ENCODE data around the gene LRMDA.

DNA sequence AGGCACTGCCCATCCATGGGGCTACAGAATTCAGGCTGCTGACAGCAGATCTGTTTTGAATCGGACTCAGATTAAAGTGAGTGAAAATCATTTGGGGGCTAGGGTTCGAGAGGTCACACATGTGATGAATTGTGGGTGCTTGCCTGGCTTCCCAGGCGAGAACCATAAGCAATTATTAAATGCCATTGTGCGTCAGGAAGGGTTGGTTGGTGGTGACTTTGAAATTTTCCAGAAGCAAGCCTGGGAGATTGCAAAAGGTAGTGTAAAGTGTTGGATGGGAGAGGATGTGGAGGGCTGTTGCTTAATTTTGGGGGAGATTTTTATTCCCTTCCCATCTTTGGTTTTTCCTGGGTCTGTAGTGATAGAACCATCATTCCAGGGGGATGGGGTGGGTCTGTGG is 34.6 kb downstream of the LRMDA start:
- TF ChIP-seq, protein P1, sequence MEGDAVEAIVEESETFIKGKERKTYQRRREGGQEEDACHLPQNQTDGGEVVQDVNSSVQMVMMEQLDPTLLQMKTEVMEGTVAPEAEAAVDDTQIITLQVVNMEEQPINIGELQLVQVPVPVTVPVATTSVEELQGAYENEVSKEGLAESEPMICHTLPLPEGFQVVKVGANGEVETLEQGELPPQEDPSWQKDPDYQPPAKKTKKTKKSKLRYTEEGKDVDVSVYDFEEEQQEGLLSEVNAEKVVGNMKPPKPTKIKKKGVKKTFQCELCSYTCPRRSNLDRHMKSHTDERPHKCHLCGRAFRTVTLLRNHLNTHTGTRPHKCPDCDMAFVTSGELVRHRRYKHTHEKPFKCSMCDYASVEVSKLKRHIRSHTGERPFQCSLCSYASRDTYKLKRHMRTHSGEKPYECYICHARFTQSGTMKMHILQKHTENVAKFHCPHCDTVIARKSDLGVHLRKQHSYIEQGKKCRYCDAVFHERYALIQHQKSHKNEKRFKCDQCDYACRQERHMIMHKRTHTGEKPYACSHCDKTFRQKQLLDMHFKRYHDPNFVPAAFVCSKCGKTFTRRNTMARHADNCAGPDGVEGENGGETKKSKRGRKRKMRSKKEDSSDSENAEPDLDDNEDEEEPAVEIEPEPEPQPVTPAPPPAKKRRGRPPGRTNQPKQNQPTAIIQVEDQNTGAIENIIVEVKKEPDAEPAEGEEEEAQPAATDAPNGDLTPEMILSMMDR (IDR thresholded peaks at IDR 0.05), result no peak
- TF ChIP-seq EZH2 (IDR thresholded peaks at IDR 0.05; ENCODE audit: borderline replicate concordance, insufficient read depth, low read depth, low read length, poor library complexity, severe bottlenecking), result no peak
